ENCODE measurements around the gene TRIO.

The TRIO gene

GRCh38 chr5:14190194-14191164, 47.3 kb downstream of the TRIO start (continued):
- TF ChIP-seq ZIC2 (tag by site-specific recombination; IDR thresholded peaks at IDR 0.05), result peak; percentile 95
- TF ChIP-seq ZNF768 (tag by site-specific recombination; IDR thresholded peaks at IDR 0.05), result no peak
- TF ChIP-seq PRDM10 (tag by site-specific recombination; IDR thresholded peaks at IDR 0.05), result no peak; the same call in 1 of the 2 replicates
- no peak for TF ChIP-seq PRDM4 (tag by site-specific recombination; IDR thresholded peaks at IDR 0.05)
- no peak for TF ChIP-seq ZNF174 (tag by site-specific recombination; IDR thresholded peaks at IDR 0.05)
- TF ChIP-seq SCRT2 (tag by site-specific recombination; IDR thresholded peaks at IDR 0.05), result peak; percentile 98
- TF ChIP-seq ZNF629 (tag by site-specific recombination; IDR thresholded peaks at IDR 0.05), result peak; percentile 74
- peak; percentile 69 for TF ChIP-seq ZNF529 (tag by site-specific recombination; IDR thresholded peaks at IDR 0.05; ENCODE audit: insufficient replicate concordance)
- TF ChIP-seq ZNF175 (tag by site-specific recombination; IDR thresholded peaks at IDR 0.05), result no peak
- no peak for TF ChIP-seq ZNF510 (tag by site-specific recombination; IDR thresholded peaks at IDR 0.05; ENCODE audit: insufficient replicate concordance)
- TF ChIP-seq ZNF837 (tag by site-specific recombination; IDR thresholded peaks at IDR 0.05), result no peak
- peak; percentile 91 for TF ChIP-seq PRDM6 (tag by site-specific recombination; IDR thresholded peaks at IDR 0.05)
- TF ChIP-seq KLF16 (tag by site-specific recombination; IDR thresholded peaks at IDR 0.05), result no peak
- 0 out of 2 replicates have a peak, but pooled peaks have one; percentile 4 for TF ChIP-seq ZNF654 (tag by site-specific recombination; IDR thresholded peaks at IDR 0.05; ENCODE audit: low read depth)
- peak; percentile 94 for TF ChIP-seq KLF10 (tag by site-specific recombination; IDR thresholded peaks at IDR 0.05)
- no peak for TF ChIP-seq ZNF626 (tag by site-specific recombination; IDR thresholded peaks at IDR 0.05)
- peak; percentile 70 for TF ChIP-seq WT1 (tag by site-specific recombination; IDR thresholded peaks at IDR 0.05)
- no peak for TF ChIP-seq ELK4 (IDR thresholded peaks at IDR 0.05; ENCODE audit: borderline replicate concordance, low read depth, low read length)
- peak; percentile 35; the same call in 1 of the 2 replicates for TF ChIP-seq ZNF394 (tag by site-specific recombination; IDR thresholded peaks at IDR 0.05; ENCODE audit: borderline replicate concordance)
- no peak for TF ChIP-seq ZNF184 (tag by site-specific recombination; IDR thresholded peaks at IDR 0.05)
- no peak for TF ChIP-seq ZNF558 (tag by site-specific recombination; IDR thresholded peaks at IDR 0.05)
- peak; percentile 47; the same call in 1 of the 2 replicates for TF ChIP-seq ZNF10 (tag by site-specific recombination; IDR thresholded peaks at IDR 0.05)
- TF ChIP-seq KLF9 (tag by site-specific recombination; IDR thresholded peaks at IDR 0.05; ENCODE audit: low read depth), result peak; percentile 29; the same call in 1 of the 2 replicates
- no peak for TF ChIP-seq ZNF621 (tag by site-specific recombination; IDR thresholded peaks at IDR 0.05)
- no peak for TF ChIP-seq BCL11A (tag by site-specific recombination; IDR thresholded peaks at IDR 0.05; ENCODE audit: low read depth)
- no peak for TF ChIP-seq PBX3 (CRISPR knock-in tag; IDR thresholded peaks at IDR 0.05)
- TF ChIP-seq ZNF23 (tag by site-specific recombination; IDR thresholded peaks at IDR 0.05; ENCODE audit: borderline replicate concordance), result no peak
- TF ChIP-seq ZNF560 (tag by site-specific recombination; IDR thresholded peaks at IDR 0.05; ENCODE audit: borderline replicate concordance), result no peak
- no peak for TF ChIP-seq ZNF76 (tag by site-specific recombination; IDR thresholded peaks at IDR 0.05; ENCODE audit: borderline replicate concordance, low read depth)
